ENCODE results near the gene RASGRP2. TPM values are rescaled to one million over a fixed set of nuclear protein-coding genes. Genes with fewer than 3 reads are reported as not detected.

The RASGRP2 gene
- polyA plus RNA-seq, 4 donors = 3.2 to 7.8 (median 4.5) TPM

DNA sequence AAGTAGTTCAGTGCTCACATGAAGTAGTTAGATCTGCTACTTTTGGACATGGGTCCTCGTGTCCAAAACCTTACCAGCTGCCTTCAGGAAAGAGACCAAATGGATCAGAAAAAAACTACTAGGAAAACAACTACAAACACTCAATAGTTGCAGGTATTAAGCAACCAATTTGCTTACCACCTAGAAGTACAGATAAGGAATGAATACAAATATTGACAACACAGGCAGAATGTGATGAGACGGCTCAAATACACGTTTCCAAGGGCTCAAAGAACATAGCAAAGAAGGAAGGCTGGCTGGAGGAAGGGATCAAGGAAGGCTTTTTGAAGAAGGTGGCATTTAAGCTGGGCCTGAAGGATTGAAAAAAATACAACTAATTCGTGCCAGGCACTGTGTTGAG, 62.8 kb downstream of the RASGRP2 start:
- DNase-seq (ENCODE audit: low read depth in 4 of 4, low spot score in 2 of 4) = no peak

- no peak for DNase-seq (ENCODE audit: low read depth in 4 of 4, low spot score in 2 of 4)
These were observed 64.1 kb downstream of the RASGRP2 start for GRCh38 chr11:64679846-64680245.

GRCh38 chr11:64677441-64678023, 66.4 kb downstream of the RASGRP2 start:
- DNase-seq (ENCODE audit: low read depth in 4 of 4, low spot score in 2 of 4) = no peak

Other genes with a start within 250 kb of the RASGRP2 start
- 10 to 100 TPM; 22.2 to 34.4 (median 28.6) TPM for gene SLC22A11, start 188.2 kb downstream of the RASGRP2 start, polyA plus RNA-seq (ENCODE audit: insufficient read length in 4 of 4)
- gene SLC22A12, start 152.9 kb downstream of the RASGRP2 start, polyA plus RNA-seq (ENCODE audit: insufficient read length in 4 of 4) = 1 to 10 TPM; 3.6 to 5.6 (median 5.5) TPM
- gene NRXN2, start 20.9 kb downstream of the RASGRP2 start, polyA plus RNA-seq (ENCODE audit: insufficient read length in 4 of 4) = 10 to 100 TPM; 11.7 to 27.2 (median 24.9) TPM
- 1 to 10 TPM; 1.6 to 3.0 (median 2.1) TPM for gene PYGM, start 15.8 kb upstream of the RASGRP2 start, polyA plus RNA-seq (ENCODE audit: insufficient read length in 4 of 4)
- 100 to 1,000 TPM; 263 to 497 (median 371) TPM for gene SF1, start 34.4 kb upstream of the RASGRP2 start, polyA plus RNA-seq (ENCODE audit: insufficient read length in 4 of 4)
- gene MAP4K2, start 59.1 kb upstream of the RASGRP2 start, polyA plus RNA-seq (ENCODE audit: insufficient read length in 4 of 4) = 10 to 100 TPM; 17.8 to 25.7 (median 24.2) TPM
- 10 to 100 TPM; 31.6 to 53.5 (median 42.7) TPM for gene MEN1, start 66.4 kb upstream of the RASGRP2 start, polyA plus RNA-seq (ENCODE audit: insufficient read length in 4 of 4)
- 1 to 10 TPM; 5.2 to 8.1 (median 5.9) TPM for gene CDC42BPG, start 100.5 kb upstream of the RASGRP2 start, polyA plus RNA-seq (ENCODE audit: insufficient read length in 4 of 4)
- 10 to 100 TPM; 54.4 to 77.9 (median 64.7) TPM for gene EHD1, start 134.5 kb upstream of the RASGRP2 start, polyA plus RNA-seq (ENCODE audit: insufficient read length in 4 of 4)
- 10 to 100 TPM; 12.2 to 28.1 (median 21.6) TPM for gene ATG2A, start 173.1 kb upstream of the RASGRP2 start, polyA plus RNA-seq (ENCODE audit: insufficient read length in 4 of 4)
- 10 to 100 TPM; 14.4 to 20.2 (median 17.2) TPM for gene PPP2R5B, start 180.5 kb upstream of the RASGRP2 start, polyA plus RNA-seq (ENCODE audit: insufficient read length in 4 of 4)
- 1 to 10 TPM; 1.9 to 3.1 (median 2.6) TPM for gene GPHA2, start 191.8 kb upstream of the RASGRP2 start, polyA plus RNA-seq (ENCODE audit: insufficient read length in 4 of 4)
- gene MAJIN, start 228.0 kb upstream of the RASGRP2 start, polyA plus RNA-seq (ENCODE audit: insufficient read length in 4 of 4) = 1 to 10 TPM in 1 of 4 donors, under 1 TPM in 3; 0.48 to 1.5 (median 0.72) TPM

All from left renal cortex interstitium (tissue), 4 donors.